AG09319 (cell line): ENCODE measurements around the gene ITFG1.
"Not testable (repeated sequence)": the region's sequence is repeated elsewhere in the genome, so short reads cannot be mapped to it uniquely, and the experiment has no call there.

Source experiments
- DNase-seq: peaks from one replicate; pipeline ENCODE4 v3.0.0-alpha.2; 2010; ENCODE audit warnings: low read depth; ENCODE audit errors: extremely low read depth
- CTCF ChIP-seq: IDR thresholded peaks from 2 replicates; pipeline ENCODE4 v1.5.1; 2011; ENCODE audit warnings: low read depth, mild to moderate bottlenecking, inconsistent platforms, low read length, moderate library complexity

ITFG1 gene

GRCh38 chr16:47461598-47462266 lies 869 bp upstream of the ITFG1 start:
- DNase-seq: no peak
- TF ChIP-seq CTCF: no peak

- no peak for DNase-seq
- TF ChIP-seq CTCF: no peak
Measured at GRCh38 chr16:47460359-47460710, 528 bp downstream of the ITFG1 start.

DNA sequence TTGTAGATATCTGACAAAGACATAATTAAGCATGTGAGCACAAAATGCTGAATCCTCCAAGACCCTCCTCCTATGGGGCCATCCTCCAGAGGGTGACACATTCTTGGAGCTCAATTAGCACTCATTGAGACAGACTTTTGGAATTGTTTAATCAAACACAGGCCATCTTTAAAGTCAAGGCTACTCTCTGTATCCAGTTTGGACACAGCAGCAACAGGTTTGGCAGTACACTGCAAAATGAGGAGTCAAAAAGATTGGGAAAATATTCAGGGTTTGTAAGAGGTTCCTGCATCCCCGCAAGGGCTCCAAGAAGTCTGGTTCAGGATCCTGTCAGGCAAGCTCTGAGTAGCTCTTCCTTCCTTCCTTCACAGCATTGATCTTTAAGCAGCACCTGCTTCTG lies 1.3 kb downstream of the ITFG1 start:
- DNase-seq: no peak
- no peak for TF ChIP-seq CTCF

DNA sequence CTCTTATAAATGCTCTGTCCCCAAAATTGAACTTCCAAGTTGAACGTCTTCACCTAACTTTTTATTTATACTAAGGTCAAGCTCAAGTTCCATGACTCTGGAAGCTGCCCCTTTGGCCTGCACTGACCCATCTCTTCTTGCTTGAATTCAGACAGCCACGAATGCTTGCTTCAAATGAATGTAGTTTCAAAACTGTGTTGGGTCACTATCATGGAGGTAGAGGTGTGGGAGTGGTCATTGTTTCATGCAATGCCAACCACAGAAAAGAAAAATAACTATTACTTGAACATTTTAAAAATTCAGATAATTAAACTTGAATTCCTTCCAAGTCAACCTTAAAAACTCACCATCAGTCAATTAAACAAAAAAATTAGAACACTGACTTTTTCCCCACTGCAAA lies 2.5 kb downstream of the ITFG1 start:
- TF ChIP-seq CTCF: no peak
- no peak for DNase-seq

- TF ChIP-seq CTCF: no peak
- DNase-seq: no peak
Measured at GRCh38 chr16:47449788-47450187, 11.1 kb downstream of the ITFG1 start.

GRCh38 chr16:47448830-47449575 lies 11.9 kb downstream of the ITFG1 start:
- TF ChIP-seq CTCF: no peak
- DNase-seq: no peak

GRCh38 chr16:47446431-47446830 lies 14.4 kb downstream of the ITFG1 start:
- no peak for DNase-seq
- TF ChIP-seq CTCF: no peak

- DNase-seq: not testable (repeated sequence)
Measured at GRCh38 chr16:47442884-47443283, 18.0 kb downstream of the ITFG1 start.

DNA sequence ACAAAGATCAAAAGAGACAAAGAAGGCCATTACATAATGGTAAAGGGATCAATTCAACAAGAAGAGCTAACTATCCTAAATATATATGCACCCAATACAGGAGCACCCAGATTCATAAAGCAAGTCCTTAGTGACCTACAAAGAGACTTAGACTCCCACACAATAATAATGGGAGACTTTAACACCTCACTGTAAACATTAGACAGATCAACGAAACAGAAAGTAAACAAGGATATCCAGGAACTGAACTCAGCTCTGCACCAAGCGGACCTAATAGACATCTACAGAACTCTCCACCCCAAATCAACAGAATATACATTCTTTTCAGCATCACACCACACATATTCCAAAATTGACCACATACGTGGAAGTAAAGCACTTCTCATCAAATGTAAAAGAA lies 20.8 kb downstream of the ITFG1 start:
- DNase-seq: not testable (repeated sequence)

DNA sequence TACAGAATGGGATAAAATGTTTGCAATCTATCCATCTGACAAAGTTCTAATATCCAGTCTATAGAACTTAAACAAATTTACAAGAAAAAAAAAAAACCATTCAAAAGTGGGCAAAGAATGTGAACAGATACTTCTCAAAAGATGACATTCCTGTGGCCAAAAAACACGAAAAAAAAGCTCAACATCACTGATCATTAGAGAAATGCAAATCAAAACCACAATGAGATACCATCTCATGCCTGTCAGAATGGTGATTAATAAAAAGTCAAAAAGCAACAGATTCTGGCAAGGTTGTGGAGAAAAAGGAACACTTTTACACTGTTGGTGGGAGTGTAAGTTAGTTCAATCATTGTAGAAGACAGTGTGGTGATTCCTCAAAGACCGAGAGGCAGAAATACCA lies 26.6 kb downstream of the ITFG1 start:
- DNase-seq: not testable (repeated sequence)
